ENCODE data around the gene FGD6.

The FGD6 gene

GRCh38 chr12:95258803-95259202, 41.5 kb upstream of the FGD6 start:
- no peak for TF ChIP-seq CTCF (IDR thresholded peaks at IDR 0.05; ENCODE audit: insufficient read depth, missing control alignments)
- no peak for FAIRE-seq
- no peak for DNase-seq (ENCODE audit: insufficient read length, low spot score)

- no peak for TF ChIP-seq CTCF (IDR thresholded peaks at IDR 0.05; ENCODE audit: insufficient read depth, missing control alignments)
- FAIRE-seq (no peak), DNase-seq (ENCODE audit: insufficient read length, low spot score) (no peak)
Observed at GRCh38 chr12:95258151-95258550, 40.9 kb upstream of the FGD6 start.

- no peak for TF ChIP-seq CTCF (IDR thresholded peaks at IDR 0.05; ENCODE audit: insufficient read depth, missing control alignments)
- DNase-seq (ENCODE audit: insufficient read length, low spot score) (no peak), FAIRE-seq (no peak)
Observed at GRCh38 chr12:95257541-95257940, 40.3 kb upstream of the FGD6 start.

GRCh38 chr12:95253386-95253785, 36.1 kb upstream of the FGD6 start:
- FAIRE-seq, result no peak
- TF ChIP-seq CTCF (IDR thresholded peaks at IDR 0.05; ENCODE audit: insufficient read depth, missing control alignments), result no peak
- DNase-seq (ENCODE audit: insufficient read length, low spot score), result no peak

GRCh38 chr12:95248604-95249360, 31.5 kb upstream of the FGD6 start:
- DNase-seq (ENCODE audit: insufficient read length, low spot score) (no peak), FAIRE-seq (no peak)
- no peak for TF ChIP-seq CTCF (IDR thresholded peaks at IDR 0.05; ENCODE audit: insufficient read depth, missing control alignments)

- FAIRE-seq, result peak; percentile 16
- TF ChIP-seq CTCF (IDR thresholded peaks at IDR 0.05; ENCODE audit: insufficient read depth, missing control alignments), result no peak
- no peak for DNase-seq (ENCODE audit: insufficient read length, low spot score)
Observed at GRCh38 chr12:95248095-95248494, 30.8 kb upstream of the FGD6 start.

GRCh38 chr12:95244350-95244749, 27.1 kb upstream of the FGD6 start:
- FAIRE-seq, result no peak
- no peak for DNase-seq (ENCODE audit: insufficient read length, low spot score)
- no peak for TF ChIP-seq CTCF (IDR thresholded peaks at IDR 0.05; ENCODE audit: insufficient read depth, missing control alignments)
